GM21528 (cell line): ENCODE measurements around the gene KRTCAP2.
A peak's percentile ranks its signal among the peaks of the same experiment; 100 is the strongest.

Source experiments
- ATAC-seq: cut with Tn5 transposase; IDR thresholded peaks from one replicate; pipeline ENCODE4 v1.9.1; 2021; ENCODE audit warnings: mild to moderate bottlenecking, moderate library complexity; ENCODE audit not compliant: unreplicated experiment, low FRiP score

The KRTCAP2 gene

GRCh38 chr1:155184835-155185782 lies 12.0 kb upstream of the KRTCAP2 start:
- peak; percentile 80 for ATAC-seq

- ATAC-seq: no peak
Observed at GRCh38 chr1:155184351-155184811, 11.3 kb upstream of the KRTCAP2 start.

DNA sequence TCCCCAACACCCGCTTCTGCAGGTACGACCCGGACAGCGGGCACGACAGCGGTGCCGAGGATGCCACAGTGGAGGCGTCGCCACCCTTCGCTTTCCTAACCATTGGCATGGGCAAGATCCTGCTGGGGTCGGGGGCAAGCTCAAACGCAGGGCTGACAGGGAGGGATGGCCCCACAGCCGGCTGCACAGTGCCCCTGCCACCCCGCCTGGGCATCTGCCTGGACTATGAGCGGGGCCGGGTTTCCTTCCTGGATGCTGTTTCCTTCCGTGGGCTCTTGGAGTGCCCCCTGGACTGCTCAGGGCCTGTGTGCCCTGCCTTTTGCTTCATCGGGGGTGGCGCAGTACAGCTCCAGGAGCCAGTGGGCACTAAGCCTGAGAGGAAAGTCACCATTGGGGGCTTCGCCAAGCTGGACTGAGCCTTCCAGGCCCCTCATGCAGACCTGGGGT lies 10.7 kb upstream of the KRTCAP2 start:
- no peak for ATAC-seq

DNA sequence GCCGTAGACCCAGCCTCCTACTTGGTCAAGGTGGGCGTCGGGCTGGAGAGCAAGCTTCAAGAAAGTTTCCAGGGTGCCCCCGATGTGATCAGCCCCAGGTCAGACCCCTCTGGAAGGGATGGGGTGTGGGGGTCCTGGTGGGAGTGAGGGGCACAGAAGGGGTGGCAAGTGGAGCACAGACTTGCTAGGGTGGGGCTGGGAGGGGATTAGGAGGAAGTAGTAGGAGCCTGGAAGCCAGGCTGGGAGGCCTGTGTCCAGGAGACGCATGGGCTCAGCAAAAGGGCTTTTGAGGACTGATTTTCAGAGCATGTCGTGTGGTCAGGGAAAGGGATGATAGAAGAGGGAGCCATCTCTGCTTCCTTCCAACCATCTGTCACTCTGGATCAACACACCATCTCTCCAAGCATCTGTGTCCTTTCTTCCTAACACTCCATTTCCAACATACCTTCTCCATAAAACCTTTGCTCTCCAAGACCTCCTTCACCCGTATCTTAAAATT lies 9.0 kb upstream of the KRTCAP2 start:
- no peak for ATAC-seq

DNA sequence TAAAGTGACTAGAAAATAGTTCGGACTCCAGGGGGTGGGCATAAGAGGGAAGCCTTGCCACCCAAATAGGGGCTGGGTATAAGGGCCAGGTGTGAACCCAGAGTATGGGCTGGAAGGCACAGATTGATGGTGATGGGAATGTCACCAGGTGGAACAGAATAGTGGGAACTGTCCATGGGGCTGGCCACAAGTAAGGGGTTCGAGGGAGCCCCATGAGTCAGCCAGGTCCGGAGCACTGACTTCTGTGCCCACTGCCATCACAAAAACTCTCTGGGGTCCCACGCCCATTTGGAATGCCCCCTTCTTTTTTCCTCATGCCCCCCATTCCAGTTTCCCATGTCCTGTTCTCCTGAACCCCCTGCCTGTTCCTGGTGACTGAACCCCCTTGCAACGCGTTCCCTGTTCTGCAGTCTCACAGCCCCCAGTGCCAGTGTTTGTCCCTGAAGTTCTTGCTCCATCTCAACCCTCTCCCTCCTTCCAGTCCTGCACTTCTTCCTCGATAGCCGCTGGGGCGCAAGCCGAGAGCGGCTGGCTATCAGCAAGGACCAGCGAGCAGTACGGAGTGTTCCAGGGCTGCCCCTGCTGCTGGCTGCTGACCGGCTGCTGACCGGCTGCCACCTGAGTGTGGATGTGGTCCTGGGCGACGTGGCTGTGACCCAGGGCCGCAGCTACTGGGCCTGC lies 8.4 kb upstream of the KRTCAP2 start:
- no peak for ATAC-seq

DNA sequence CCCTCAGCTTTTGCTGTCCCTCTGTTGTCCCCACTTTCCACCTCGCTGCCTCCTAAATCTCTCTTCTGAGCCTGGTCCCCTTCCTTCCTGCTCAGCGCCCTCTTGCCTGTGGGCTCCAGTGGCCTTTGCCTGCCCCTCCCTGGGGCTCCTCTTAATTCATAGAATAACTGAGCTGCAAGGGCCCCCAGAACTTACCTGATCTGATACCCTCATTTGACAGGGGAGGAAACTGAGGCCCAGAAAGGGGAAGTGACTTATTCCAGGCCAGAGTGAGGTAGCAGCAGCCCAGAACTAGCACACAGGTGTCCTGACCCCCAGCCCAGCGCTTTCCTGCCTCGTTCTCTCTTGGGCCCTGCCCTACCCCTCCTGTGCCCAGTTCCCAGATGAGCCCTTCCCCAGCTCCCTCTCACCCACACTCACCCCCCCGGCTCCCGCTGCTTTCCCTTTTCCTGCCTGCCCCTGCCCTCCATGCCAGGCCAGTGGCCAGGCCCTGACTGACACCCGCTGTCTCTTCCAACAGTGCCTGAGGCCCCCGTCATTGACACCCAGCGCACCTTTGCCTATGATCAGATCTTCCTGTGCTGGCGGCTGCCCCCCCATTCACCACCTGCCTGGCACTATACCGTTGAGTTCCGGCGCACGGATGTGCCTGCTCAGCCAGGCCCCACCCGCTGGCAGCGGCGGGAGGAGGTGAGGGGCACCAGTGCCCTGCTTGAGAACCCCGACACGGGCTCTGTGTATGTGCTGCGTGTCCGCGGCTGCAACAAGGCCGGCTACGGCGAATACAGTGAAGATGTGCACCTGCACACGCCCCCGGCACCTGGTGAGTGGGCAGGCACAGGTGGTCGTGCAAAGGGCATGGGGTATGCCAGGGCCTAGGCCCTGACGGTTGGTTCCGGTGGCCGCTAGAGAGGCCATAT lies 6.3 kb upstream of the KRTCAP2 start:
- no peak for ATAC-seq

- no peak for ATAC-seq
Observed at GRCh38 chr1:155178441-155179111, 5.5 kb upstream of the KRTCAP2 start.

- ATAC-seq: no peak
Observed at GRCh38 chr1:155177918-155178281, 4.8 kb upstream of the KRTCAP2 start.

DNA sequence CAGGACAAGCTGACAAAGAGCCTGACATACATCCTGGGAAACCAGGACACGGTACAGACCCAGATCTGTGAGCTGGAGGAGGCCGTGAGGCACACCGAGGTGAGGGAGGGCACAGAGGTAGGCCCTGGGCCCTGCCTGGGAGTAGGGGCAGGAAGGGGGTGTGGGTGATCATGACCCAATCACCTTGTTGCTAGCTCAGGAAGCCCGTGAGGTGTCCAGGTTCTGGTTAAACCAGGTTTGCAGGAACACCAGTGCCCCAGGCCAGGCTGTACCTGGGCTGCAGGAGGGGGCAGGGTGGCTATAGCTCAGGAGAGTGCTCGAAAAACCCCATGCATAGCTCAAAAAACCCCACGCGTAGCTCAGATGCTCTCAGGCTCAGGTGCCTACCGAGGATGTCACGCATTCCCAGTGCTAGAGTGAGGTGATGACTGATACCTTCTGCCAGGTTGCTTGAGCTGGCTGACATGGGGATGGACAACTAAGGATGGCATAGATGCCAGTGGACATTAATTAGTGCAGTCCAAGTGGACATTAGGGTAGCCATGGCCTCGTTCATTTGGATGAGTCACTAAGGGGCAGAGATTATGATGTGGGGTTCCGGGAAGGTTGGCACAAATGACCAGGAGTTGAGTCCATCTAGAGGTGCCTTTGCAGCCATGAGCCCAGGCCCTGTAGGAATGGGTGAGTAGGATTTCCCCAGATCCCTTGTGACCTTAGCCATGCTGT lies 4.3 kb upstream of the KRTCAP2 start:
- no peak for ATAC-seq

DNA sequence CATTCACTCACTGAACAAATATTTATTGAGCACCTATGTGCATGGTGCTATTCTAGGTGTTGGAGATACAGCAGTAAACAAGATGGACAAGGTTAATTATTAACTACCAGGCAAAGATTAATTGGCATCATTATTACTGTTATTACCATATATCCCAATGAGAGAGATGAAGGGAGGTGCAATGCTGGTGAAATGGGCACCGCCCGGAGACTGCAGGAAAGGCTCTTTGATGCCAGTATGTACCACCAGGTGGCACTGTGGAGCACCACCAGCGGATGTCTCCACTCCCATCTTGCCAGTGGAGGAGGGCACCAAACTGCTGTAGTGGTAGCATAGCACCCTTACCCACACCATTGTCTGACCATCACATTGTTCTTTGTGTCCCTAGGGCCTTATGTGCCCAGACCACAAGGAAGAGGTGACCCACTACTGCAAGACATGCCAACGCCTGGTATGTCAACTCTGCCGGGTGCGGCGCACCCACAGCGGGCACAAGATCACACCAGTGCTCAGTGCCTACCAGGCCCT lies 3.5 kb upstream of the KRTCAP2 start:
- ATAC-seq: no peak

GRCh38 chr1:155175927-155176371 lies 2.8 kb upstream of the KRTCAP2 start:
- ATAC-seq: no peak

DNA sequence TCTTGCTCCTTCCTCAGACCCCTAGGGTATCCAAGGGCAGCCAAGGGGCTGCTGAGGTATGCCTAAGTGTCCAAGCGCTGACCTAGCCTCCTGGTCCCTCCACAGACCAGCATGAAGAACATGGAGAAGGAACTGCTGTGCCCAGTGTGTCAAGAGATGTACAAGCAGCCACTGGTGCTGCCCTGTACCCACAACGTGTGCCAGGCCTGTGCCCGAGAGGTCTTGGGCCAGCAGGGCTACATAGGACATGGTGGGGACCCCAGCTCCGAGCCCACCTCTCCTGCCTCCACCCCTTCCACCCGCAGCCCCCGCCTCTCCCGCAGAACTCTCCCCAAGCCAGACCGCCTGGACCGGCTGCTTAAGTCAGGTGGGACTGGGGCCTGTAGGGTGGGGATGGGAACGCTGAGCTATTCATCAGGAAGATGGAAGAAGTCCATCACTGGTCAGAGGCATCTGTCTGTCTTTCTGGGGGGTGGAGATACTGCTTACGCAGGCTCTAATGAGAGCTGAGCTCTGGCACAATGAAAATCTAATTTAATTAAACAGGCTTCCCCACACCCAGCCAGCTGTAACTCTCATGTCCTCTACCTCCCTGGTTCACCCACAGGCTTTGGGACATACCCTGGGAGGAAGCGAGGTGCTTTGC lies 2.3 kb upstream of the KRTCAP2 start:
- no peak for ATAC-seq

DNA sequence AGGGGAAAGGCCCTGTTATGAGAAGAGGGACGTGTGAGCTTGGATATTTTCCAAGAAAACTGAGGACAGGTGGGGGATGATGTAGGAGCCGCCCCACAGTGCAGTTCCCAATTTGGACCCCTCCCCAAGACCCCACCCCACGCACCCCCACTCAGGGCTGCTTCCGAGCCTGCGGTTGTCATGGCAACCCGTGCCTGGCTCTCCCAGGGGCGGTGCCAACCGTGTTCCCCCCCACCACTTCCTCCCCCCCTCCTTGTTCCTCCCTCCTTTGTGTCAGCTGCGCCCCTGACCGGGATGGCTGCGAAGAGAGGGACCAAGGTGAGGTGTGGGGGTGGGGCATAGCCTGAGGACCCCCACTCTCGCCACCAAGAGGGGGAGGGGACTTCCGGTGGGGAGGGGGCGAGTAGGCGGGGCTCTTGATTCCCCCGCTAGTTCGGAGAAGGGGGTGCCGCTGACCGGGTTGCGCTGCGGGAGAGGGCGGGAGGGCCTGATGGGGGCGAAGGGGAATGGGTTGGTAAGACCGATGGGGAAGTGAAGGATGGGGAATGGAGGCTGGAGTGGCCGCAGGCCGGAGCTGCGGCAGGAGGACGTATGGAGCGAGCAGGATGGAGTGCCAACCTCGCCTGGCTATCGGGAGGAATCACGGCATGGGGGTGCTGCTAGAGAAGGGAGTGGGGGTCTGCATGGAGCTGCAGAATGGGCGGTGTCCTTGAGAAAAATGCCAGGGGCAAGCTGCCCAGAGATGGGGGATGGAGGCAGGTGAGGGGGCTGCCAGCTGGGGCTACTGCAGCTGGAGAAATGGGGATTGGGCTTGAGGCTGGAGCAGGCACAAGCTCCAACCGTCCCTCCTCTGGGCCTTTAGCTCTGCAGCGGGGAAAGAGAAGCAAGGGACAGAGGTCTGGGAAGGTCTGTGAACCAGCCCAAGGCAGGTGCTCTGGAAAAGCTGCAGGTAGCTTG lies 1.5 kb upstream of the KRTCAP2 start:
- ATAC-seq: no peak

DNA sequence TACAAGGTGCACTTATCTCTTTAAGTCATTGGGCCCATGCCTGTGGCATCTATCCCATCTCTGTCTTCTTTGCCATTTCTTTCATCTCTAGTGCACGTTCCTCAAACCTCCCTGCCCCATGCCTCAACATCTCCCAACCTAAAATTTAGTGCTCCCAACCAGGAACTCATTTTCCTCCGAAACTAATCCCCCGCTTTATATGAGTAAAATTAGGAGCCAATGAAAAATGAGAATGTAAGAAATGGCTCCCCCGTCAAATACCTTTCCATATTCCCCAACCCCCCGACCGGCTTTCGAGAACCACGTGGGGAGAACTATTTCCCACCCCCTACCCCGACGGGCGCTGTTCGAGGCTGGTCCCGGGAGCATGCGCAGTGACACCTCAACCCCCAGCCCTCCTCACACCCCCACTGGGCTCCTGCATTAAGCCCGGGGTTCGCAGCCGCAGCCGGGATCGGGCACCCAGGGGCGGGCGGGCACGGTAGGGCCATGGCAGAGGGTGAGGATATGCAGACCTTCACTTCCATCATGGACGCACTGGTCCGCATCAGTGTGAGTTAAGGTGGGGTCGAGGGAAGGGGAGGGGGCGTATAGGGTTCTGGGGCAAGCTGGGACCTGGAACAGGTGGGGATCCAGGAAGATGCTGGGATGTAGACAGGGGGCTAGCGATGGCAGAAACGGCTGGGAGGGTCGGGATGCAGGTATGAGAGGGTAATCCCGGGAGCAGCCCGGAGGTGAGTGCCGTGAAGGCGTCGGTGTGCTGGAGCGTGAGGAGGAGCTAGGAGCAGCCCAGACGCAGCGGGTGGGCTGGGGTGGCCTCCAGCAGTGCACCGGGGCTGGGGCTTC lies 597 bp upstream of the KRTCAP2 start, which contains the start of gene TRIM46:
TRIM46 (plus strand) TSS at position 372 of the 846 bp plus-strand sequence; CDS start at position 490, 118 bp downstream.
- ATAC-seq: peak; percentile 15

DNA sequence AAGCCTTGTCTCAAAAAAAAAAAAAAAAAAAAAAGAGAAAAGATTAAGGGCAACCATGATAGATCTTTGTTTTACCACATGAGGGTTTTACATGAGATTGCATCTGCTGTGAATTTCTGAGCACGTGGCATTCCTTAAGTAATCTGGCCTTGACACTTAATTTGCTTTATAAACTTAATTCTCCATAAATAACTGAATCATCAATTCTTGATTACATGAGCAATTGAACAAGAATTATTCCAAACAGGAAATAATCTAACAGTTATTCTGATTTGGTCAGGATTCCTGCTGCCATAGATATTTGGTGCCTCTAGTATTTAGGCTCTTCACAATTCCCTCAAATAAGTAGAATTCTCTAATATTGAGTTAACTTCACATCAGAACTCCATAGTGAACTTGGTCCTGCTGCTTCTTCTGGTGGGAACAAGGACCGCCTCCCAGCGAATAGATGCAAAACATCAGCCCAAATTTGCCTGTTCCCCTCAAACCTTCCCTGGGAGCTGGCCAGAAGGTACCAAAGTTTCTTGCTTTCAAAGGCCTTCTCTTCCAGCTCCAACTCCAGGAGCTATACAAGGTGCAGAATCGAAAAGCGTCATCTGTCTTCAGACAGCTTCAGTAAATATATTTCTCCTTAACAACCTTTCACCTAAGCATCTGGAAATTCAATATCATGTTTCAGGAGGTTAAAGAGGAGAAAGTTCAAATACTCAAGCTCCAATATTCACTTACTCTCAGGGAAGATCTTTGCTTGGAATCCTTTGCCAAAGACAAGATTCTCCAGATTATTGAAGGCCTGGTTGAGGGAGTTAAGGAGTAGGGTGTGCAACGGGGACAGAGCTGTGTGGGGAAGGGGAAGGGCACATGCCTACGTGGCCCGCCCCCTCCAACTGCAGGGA lies 1.0 kb downstream of the KRTCAP2 start:
- ATAC-seq: peak; percentile 11
